HEK293T (cell line): ENCODE data around the gene ZNF773.

Experiments
- BHLHE40 ChIP-seq: fragments of 450-650 bp; IDR thresholded peaks from 2 replicates; pipeline ENCODE4 v1.6.1; 2016; ENCODE audit warnings: mild to moderate bottlenecking, moderate library complexity, borderline replicate concordance
- CTBP1 ChIP-seq: fragments of 450-650 bp; IDR thresholded peaks from 2 replicates; pipeline ENCODE4 v1.6.1; 2016; ENCODE audit warnings: borderline replicate concordance
- ELF4 ChIP-seq: fragments of 450-650 bp; IDR thresholded peaks from 2 replicates; pipeline ENCODE4 v1.6.1; 2017; ENCODE audit warnings: antibody characterized with exemption
- FOXA1 ChIP-seq: fragments of 450-650 bp; IDR thresholded peaks from 2 replicates; pipeline ENCODE4 v1.6.1; 2016; ENCODE audit warnings: mild to moderate bottlenecking
- FOXK2 ChIP-seq: fragments of 450-650 bp; IDR thresholded peaks from 2 replicates; pipeline ENCODE4 v1.6.1; 2016; ENCODE audit warnings: mild to moderate bottlenecking
- FOXM1 ChIP-seq: fragments of 450-650 bp; IDR thresholded peaks from 2 replicates; pipeline ENCODE4 v1.6.1; 2017; ENCODE audit warnings: mild to moderate bottlenecking, borderline replicate concordance
- HDGF ChIP-seq: fragments of 450-650 bp; IDR thresholded peaks from 2 replicates; pipeline ENCODE4 v1.6.1; 2017; ENCODE audit warnings: antibody characterized with exemption, borderline replicate concordance
- LEF1 ChIP-seq: fragments of 450-650 bp; IDR thresholded peaks from 2 replicates; pipeline ENCODE4 v1.6.1; 2017; ENCODE audit warnings: mild to moderate bottlenecking, borderline replicate concordance
- NFRKB ChIP-seq: fragments of 450-650 bp; IDR thresholded peaks from 2 replicates; pipeline ENCODE4 v1.6.1; 2016; ENCODE audit warnings: mild to moderate bottlenecking, moderate library complexity
- SP1 ChIP-seq: fragments of 450-650 bp; IDR thresholded peaks from 2 replicates; pipeline ENCODE4 v1.6.1; 2017
- SUZ12 ChIP-seq: fragments of 450-650 bp; IDR thresholded peaks from 2 replicates; pipeline ENCODE4 v1.6.1; 2016; ENCODE audit warnings: mild to moderate bottlenecking
- ZNF384 ChIP-seq: fragments of 450-650 bp; IDR thresholded peaks from 2 replicates; pipeline ENCODE4 v1.6.1; 2016

GRCh38 chr19:57537953-57538547 lies 38.3 kb downstream of the ZNF773 start:
- TF ChIP-seq ZNF384: no peak
- TF ChIP-seq SP1: no peak
- TF ChIP-seq FOXM1: no peak
- no peak for TF ChIP-seq BHLHE40
- no peak for TF ChIP-seq SUZ12
- TF ChIP-seq HDGF: no peak
- TF ChIP-seq LEF1: no peak
- no peak for TF ChIP-seq FOXK2
- TF ChIP-seq FOXA1: no peak
- no peak for TF ChIP-seq ELF4
- no peak for TF ChIP-seq CTBP1
- no peak for TF ChIP-seq NFRKB
